ENCODE data around the gene RPL7A. TPM values are rescaled to one million over a fixed set of nuclear protein-coding genes. Genes with fewer than 3 reads are reported as not detected.

The RPL7A gene
- total and polyA plus RNA-seq, 2 of the 4 experiments (the other 2 are of a cell fraction) = 3,220 to 4,096 TPM

DNA sequence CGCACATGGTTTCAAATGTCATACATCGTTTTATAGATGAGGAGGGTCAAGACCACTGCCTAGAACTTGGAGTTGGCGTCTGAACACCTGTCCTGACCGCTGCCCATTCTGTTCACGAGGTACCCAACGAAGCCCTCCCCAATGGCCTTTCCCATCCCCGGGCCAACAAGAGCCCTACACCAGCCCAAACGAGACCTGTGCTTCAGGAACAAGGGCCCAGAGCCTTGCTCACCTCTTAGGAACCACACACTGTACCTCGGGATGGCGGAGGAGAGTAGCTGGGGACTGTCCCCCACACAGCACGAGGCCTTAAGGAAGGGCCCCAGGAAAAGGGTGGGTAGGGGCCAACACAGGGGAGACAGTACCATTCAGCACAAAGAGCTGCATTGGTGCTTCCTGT, 15.0 kb upstream of the RPL7A start:
- H3K56ac ChIP-seq (ENCODE audit: extremely low read depth, insufficient read depth, low read length) = no peak overlapping the region
- no peak overlapping the region for H2BK15ac ChIP-seq (ENCODE audit: low read depth, low read length)
- CTCF ChIA-PET = no interaction called here
- H3K18ac ChIP-seq (ENCODE audit: low read depth, low read length) = no peak overlapping the region
- POLR2A ChIA-PET (ENCODE audit: unreplicated experiment) = no interaction called here
- H2AK9ac ChIP-seq (replicated peaks; ENCODE audit: low read depth, low read length, poor library complexity) = peak overlapping the region; percentile 7
- H3K4me1 ChIP-seq (ENCODE audit: control insufficient read depth, insufficient read depth, low read length) = no peaks in the 10 kb centered on the region
- no peak overlapping the region for H2BK5ac ChIP-seq (ENCODE audit: low read depth, low read length, poor library complexity, severe bottlenecking)
- H3K36me3 ChIP-seq (ENCODE audit: control insufficient read depth, insufficient read depth, low read length) = peaks cover 35% of the 10 kb centered on the region
- no peak overlapping the region for H3K14ac ChIP-seq (replicated peaks; ENCODE audit: low read depth, low read length)
- H4K8ac ChIP-seq (ENCODE audit: low read depth in 2 of 2, low read length in 2 of 2) = no peak overlapping the region
- no peak for DNase-seq
- H2AFZ ChIP-seq (replicated peaks; ENCODE audit: low read length, poor library complexity) = no peak overlapping the region
- intact Hi-C loops (cut with micrococcal nuclease) (no loop called here), in situ Hi-C loops (cut with MboI; ENCODE audit: low sequenced_read_pairs) (no loop called here), dilution Hi-C loops (cut with HindIII; ENCODE audit: low sequenced_read_pairs, unreplicated experiment) (no loop called here)
- H2BK120ac ChIP-seq (ENCODE audit: low read depth, low read length) = no peak overlapping the region
- no CpG with 5 or more reads among the region's 11 CpGs for WGBS, 2 experiments (ENCODE audit: extremely low coverage in 2 of 2, insufficient read length in 1 of 2)
- no peak overlapping the region for H3K4ac ChIP-seq (ENCODE audit: low read depth, low read length)
- no peak overlapping the region for H3K4me2 ChIP-seq (ENCODE audit: low read depth, low read length)
- H3K9me3 ChIP-seq (ENCODE audit: control insufficient read depth, insufficient read depth, low read length) = no peaks in the 10 kb centered on the region
- peaks cover 17 to 34% of the 10 kb centered on the region in 2 experiments; a peak in 3 of 4 replicates for H3K79me1 ChIP-seq (ENCODE audit: low read depth in 1 of 2, low read length in 2 of 2)
- no peak overlapping the region for H4K5ac ChIP-seq (ENCODE audit: low read depth, low read length)
- no peak overlapping the region for H3K23ac ChIP-seq (ENCODE audit: low read depth, low read length)
- TF ChIP-seq, protein P1, sequence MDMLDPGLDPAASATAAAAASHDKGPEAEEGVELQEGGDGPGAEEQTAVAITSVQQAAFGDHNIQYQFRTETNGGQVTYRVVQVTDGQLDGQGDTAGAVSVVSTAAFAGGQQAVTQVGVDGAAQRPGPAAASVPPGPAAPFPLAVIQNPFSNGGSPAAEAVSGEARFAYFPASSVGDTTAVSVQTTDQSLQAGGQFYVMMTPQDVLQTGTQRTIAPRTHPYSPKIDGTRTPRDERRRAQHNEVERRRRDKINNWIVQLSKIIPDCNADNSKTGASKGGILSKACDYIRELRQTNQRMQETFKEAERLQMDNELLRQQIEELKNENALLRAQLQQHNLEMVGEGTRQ (IDR thresholded peaks at IDR 0.05; ENCODE audit: low read depth, low read length) = no peak
- no peak for TF ChIP-seq BHLHE40 (IDR thresholded peaks at IDR 0.05; ENCODE audit: low read depth, low read length)
- no peak for TF ChIP-seq SMC3 (IDR thresholded peaks at IDR 0.05; ENCODE audit: low read depth, low read length)
- TF ChIP-seq MXI1 (IDR thresholded peaks at IDR 0.05; ENCODE audit: borderline replicate concordance, low read depth, low read length) = no peak
- no peak for TF ChIP-seq CHD1 (IDR thresholded peaks at IDR 0.05; ENCODE audit: low read depth, low read length)
- TF ChIP-seq, protein P2, sequence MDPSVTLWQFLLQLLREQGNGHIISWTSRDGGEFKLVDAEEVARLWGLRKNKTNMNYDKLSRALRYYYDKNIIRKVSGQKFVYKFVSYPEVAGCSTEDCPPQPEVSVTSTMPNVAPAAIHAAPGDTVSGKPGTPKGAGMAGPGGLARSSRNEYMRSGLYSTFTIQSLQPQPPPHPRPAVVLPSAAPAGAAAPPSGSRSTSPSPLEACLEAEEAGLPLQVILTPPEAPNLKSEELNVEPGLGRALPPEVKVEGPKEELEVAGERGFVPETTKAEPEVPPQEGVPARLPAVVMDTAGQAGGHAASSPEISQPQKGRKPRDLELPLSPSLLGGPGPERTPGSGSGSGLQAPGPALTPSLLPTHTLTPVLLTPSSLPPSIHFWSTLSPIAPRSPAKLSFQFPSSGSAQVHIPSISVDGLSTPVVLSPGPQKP (IDR thresholded peaks at IDR 0.05; ENCODE audit: borderline replicate concordance, low read depth, low read length) = no peak
- no peak for TF ChIP-seq CEBPB (IDR thresholded peaks at IDR 0.05; ENCODE audit: low read depth, low read length)
- no peak for TF ChIP-seq CTCF (conservative IDR thresholded peaks at IDR 0.05; ENCODE audit: low read depth, low read length)
- no peak for TF ChIP-seq RAD21 (IDR thresholded peaks at IDR 0.05; ENCODE audit: low read length)
- TF ChIP-seq FOS (IDR thresholded peaks at IDR 0.05; ENCODE audit: low read depth, low read length) = no peak
- TF ChIP-seq RFX5 (IDR thresholded peaks at IDR 0.05; ENCODE audit: low read depth, low read length) = no peak
- no peak for TF ChIP-seq NFE2L2 (IDR thresholded peaks at IDR 0.05; ENCODE audit: low read depth, low read length)
- no peak overlapping the region for H2AK5ac ChIP-seq (ENCODE audit: low read depth, low read length)
- no peak overlapping the region for H3K4me3 ChIP-seq (ENCODE audit: insufficient read depth, low read depth, low read length)
- no peaks in the 10 kb centered on the region; the same call in 1 of the 2 replicates for H4K20me1 ChIP-seq (ENCODE audit: insufficient read depth, low read length)
- H4K91ac ChIP-seq (ENCODE audit: insufficient read depth, low read depth, low read length) = no peak overlapping the region
- H2BK20ac ChIP-seq (ENCODE audit: low read depth, low read length) = no peak overlapping the region
- no peaks in the 10 kb centered on the region for H3K27me3 ChIP-seq (ENCODE audit: control insufficient read depth, insufficient read depth, low read length)
- no peak for ATAC-seq (ENCODE audit: low read depth)
- no peak overlapping the region for H3K9ac ChIP-seq (ENCODE audit: low read depth, low read length)
- peaks cover 10% of the 10 kb centered on the region; the same call in 1 of the 2 replicates for H3K9me1 ChIP-seq (ENCODE audit: insufficient read depth, low read length)
- H3K27ac ChIP-seq (ENCODE audit: insufficient read depth, low read length) = no peak overlapping the region
- no TSS peak for BruUV-seq (replicated peaks)

Data from IMR-90 (cell line).